ENCODE measurements around the gene IDH3A. TPM values are rescaled to one million over a fixed set of nuclear protein-coding genes. Genes with fewer than 3 reads are reported as not detected.

The IDH3A gene
- total RNA-seq, 1 experiment from 2014 or later = 111 TPM

GRCh38 chr15:78110096-78110495, 39.1 kb upstream of the IDH3A start:
- Mint-ChIP-seq H3K4me3 (ENCODE audit: low read depth, unreplicated experiment) (no peak overlapping the region), H3K27me3 (ENCODE audit: unreplicated experiment) (no peaks in the 10 kb centered on the region), H3K27ac (ENCODE audit: unreplicated experiment) (no peak overlapping the region), H3K4me1 (ENCODE audit: low read depth, unreplicated experiment) (peaks cover 17% of the 10 kb centered on the region), H3K36me3 (ENCODE audit: insufficient read depth, unreplicated experiment) (peaks cover 4% of the 10 kb centered on the region), H3K9me3 (ENCODE audit: low read depth, unreplicated experiment) (no peaks in the 10 kb centered on the region)
- intact Hi-C loops (cut with micrococcal nuclease; ENCODE audit: unreplicated experiment) = no loop called here
- TF ChIP-seq CTCF (IDR thresholded peaks at IDR 0.05; ENCODE audit: unreplicated experiment) = no peak
- BruUV-seq (replicated peaks) = no TSS peak
- CTCF ChIA-PET = interaction anchor here (3.8 kb wide), 1 partner anchor 143 kb away, joined by 30 read pairs; no protein-coding TSS in a partner anchor
- DNase-seq = no peak

- Mint-ChIP-seq H3K4me3 (ENCODE audit: low read depth, unreplicated experiment) (no peak overlapping the region), H3K27me3 (ENCODE audit: unreplicated experiment) (no peaks in the 10 kb centered on the region), H3K36me3 (ENCODE audit: insufficient read depth, unreplicated experiment) (peaks cover 4% of the 10 kb centered on the region), H3K4me1 (ENCODE audit: low read depth, unreplicated experiment) (peaks cover 12% of the 10 kb centered on the region), H3K9me3 (ENCODE audit: low read depth, unreplicated experiment) (no peaks in the 10 kb centered on the region), H3K27ac (ENCODE audit: unreplicated experiment) (no peak overlapping the region)
- CTCF ChIA-PET = interaction anchor here (3.5 kb wide), 1 partner anchor 85 kb away, joined by 33 read pairs; no protein-coding TSS in a partner anchor
- no peak for DNase-seq
- BruUV-seq (replicated peaks) = no TSS peak
- intact Hi-C loops (cut with micrococcal nuclease; ENCODE audit: unreplicated experiment) = no loop called here
- TF ChIP-seq CTCF (IDR thresholded peaks at IDR 0.05; ENCODE audit: unreplicated experiment) = no peak
Observed at GRCh38 chr15:78110916-78111475, 38.2 kb upstream of the IDH3A start.

GRCh38 chr15:78111788-78112187, 37.4 kb upstream of the IDH3A start:
- no peak for TF ChIP-seq CTCF (IDR thresholded peaks at IDR 0.05; ENCODE audit: unreplicated experiment)
- BruUV-seq (replicated peaks) = no TSS peak
- no peak overlapping the region for H3K4me3 Mint-ChIP-seq (ENCODE audit: low read depth, unreplicated experiment)

GRCh38 chr15:78112551-78112950, 36.6 kb upstream of the IDH3A start:
- no TSS peak for BruUV-seq (replicated peaks)
- no peak overlapping the region for H3K4me3 Mint-ChIP-seq (ENCODE audit: low read depth, unreplicated experiment)
- no peak for DNase-seq
- H3K4me1 Mint-ChIP-seq (ENCODE audit: low read depth, unreplicated experiment) = peaks cover 8% of the 10 kb centered on the region
- intact Hi-C loops (cut with micrococcal nuclease; ENCODE audit: unreplicated experiment) = no loop called here
- H3K27me3 Mint-ChIP-seq (ENCODE audit: unreplicated experiment) = no peaks in the 10 kb centered on the region
- H3K36me3 Mint-ChIP-seq (ENCODE audit: insufficient read depth, unreplicated experiment) = peaks cover 4% of the 10 kb centered on the region
- CTCF ChIA-PET = interaction anchor here (0.6 to 3.5 kb wide), 8 partner anchors 8 to 153 kb away, joined by 3 to 33 read pairs (median 4); no protein-coding TSS in a partner anchor
- no peak overlapping the region for H3K27ac Mint-ChIP-seq (ENCODE audit: unreplicated experiment)
- H3K9me3 Mint-ChIP-seq (ENCODE audit: low read depth, unreplicated experiment) = no peaks in the 10 kb centered on the region
- TF ChIP-seq CTCF (IDR thresholded peaks at IDR 0.05; ENCODE audit: unreplicated experiment) = no peak

More at GRCh38 chr15:78111788-78112187, 37.4 kb upstream of the IDH3A start:
- Mint-ChIP-seq H3K27ac (ENCODE audit: unreplicated experiment) (no peak overlapping the region), H3K27me3 (ENCODE audit: unreplicated experiment) (no peaks in the 10 kb centered on the region), H3K9me3 (ENCODE audit: low read depth, unreplicated experiment) (no peaks in the 10 kb centered on the region), H3K36me3 (ENCODE audit: insufficient read depth, unreplicated experiment) (peaks cover 4% of the 10 kb centered on the region), H3K4me1 (ENCODE audit: low read depth, unreplicated experiment) (peaks cover 8% of the 10 kb centered on the region)
- CTCF ChIA-PET = interaction anchor here (0.9 to 3.5 kb wide), 3 partner anchors 84 to 152 kb away, joined by 3 to 33 read pairs (median 15); no protein-coding TSS in a partner anchor
- no peak for DNase-seq
- intact Hi-C loops (cut with micrococcal nuclease; ENCODE audit: unreplicated experiment) = no loop called here

Data from Calu3 (cell line).